GM19372 (cell line): ENCODE results near the gene IBA57.

Source experiments
- ATAC-seq: cut with Tn5 transposase; IDR thresholded peaks from one replicate; pipeline ENCODE4 v1.9.1; 2021; ENCODE audit warnings: mild to moderate bottlenecking, low read depth, moderate library complexity; ENCODE audit not compliant: unreplicated experiment

Gene IBA57

GRCh38 chr1:228165372-228166169 is at the start of gene IBA57:
Gene IBA57, plus strand, starts transcription at chr1:228165804. Its CDS starts 13 bp downstream, at chr1:228165817.
- peak; percentile 78 for ATAC-seq

GRCh38 chr1:228117335-228117734 is 48.3 kb upstream of the IBA57 start:
- no peak for ATAC-seq

- ATAC-seq: no peak
Measured at GRCh38 chr1:228118040-228118439, 47.6 kb upstream of the IBA57 start.

- ATAC-seq: no peak
Measured at GRCh38 chr1:228120351-228120750, 45.3 kb upstream of the IBA57 start.

GRCh38 chr1:228120857-228121489 is 44.6 kb upstream of the IBA57 start:
- ATAC-seq: no peak

- no peak for ATAC-seq
Measured at GRCh38 chr1:228122921-228123441, 42.6 kb upstream of the IBA57 start.

- no peak for ATAC-seq
Measured at GRCh38 chr1:228123505-228123904, 42.1 kb upstream of the IBA57 start.

- no peak for ATAC-seq
Measured at GRCh38 chr1:228125185-228125584, 40.4 kb upstream of the IBA57 start.

GRCh38 chr1:228131766-228132165 is 33.8 kb upstream of the IBA57 start:
- no peak for ATAC-seq

GRCh38 chr1:228134591-228134990 is 31.0 kb upstream of the IBA57 start:
- ATAC-seq: no peak

GRCh38 chr1:228136901-228137300 is 28.7 kb upstream of the IBA57 start:
- no peak for ATAC-seq

- ATAC-seq: no peak
Measured at GRCh38 chr1:228139406-228139930, 26.1 kb upstream of the IBA57 start.

GRCh38 chr1:228139931-228140723 is 25.5 kb upstream of the IBA57 start, which contains the start of gene GUK1:
Gene GUK1, plus strand, starts transcription at chr1:228140279. Its CDS starts 24 bp downstream, at chr1:228140303.
- peak; percentile 92 for ATAC-seq

GRCh38 chr1:228140724-228141225 is 24.8 kb upstream of the IBA57 start:
- ATAC-seq: no peak

- ATAC-seq: no peak
Measured at GRCh38 chr1:228141226-228142044, 24.2 kb upstream of the IBA57 start.

GRCh38 chr1:228142155-228142691 is 23.4 kb upstream of the IBA57 start:
- ATAC-seq: no peak

GRCh38 chr1:228142701-228143136 is 22.9 kb upstream of the IBA57 start:
- ATAC-seq: no peak

GRCh38 chr1:228143480-228144192 is 22.0 kb upstream of the IBA57 start:
- no peak for ATAC-seq
